Hepatocyte (in vitro differentiated cells): ENCODE measurements around the gene TCF7.
A peak's percentile ranks its signal among the peaks of the same experiment; 100 is the strongest.

Experiments
- EZH2 ChIP-seq: fragments of 200-600 bp; sonication (generic); IDR thresholded peaks from 2 replicates; pipeline ENCODE4 v1.6.1; 2016; ENCODE audit warnings: antibody characterized with exemption, mild to moderate bottlenecking, borderline replicate concordance
- EZH2phosphoT487 ChIP-seq: fragments of 200-600 bp; sonication (generic); IDR thresholded peaks from one replicate; pipeline ENCODE4 v1.6.1; 2018; ENCODE audit warnings: antibody characterized with exemption, mild to moderate bottlenecking, low read depth, moderate library complexity; ENCODE audit not compliant: unreplicated experiment, severe bottlenecking
- TF ChIP-seq, protein P1 (sequence below): fragments of 200-600 bp; sonication (generic); IDR thresholded peaks from 2 replicates; pipeline ENCODE4 v1.5.1; 2016; ENCODE audit warnings: antibody characterized with exemption, mild to moderate bottlenecking; ENCODE audit not compliant: poor library complexity

- TF ChIP-seq, protein P1, sequence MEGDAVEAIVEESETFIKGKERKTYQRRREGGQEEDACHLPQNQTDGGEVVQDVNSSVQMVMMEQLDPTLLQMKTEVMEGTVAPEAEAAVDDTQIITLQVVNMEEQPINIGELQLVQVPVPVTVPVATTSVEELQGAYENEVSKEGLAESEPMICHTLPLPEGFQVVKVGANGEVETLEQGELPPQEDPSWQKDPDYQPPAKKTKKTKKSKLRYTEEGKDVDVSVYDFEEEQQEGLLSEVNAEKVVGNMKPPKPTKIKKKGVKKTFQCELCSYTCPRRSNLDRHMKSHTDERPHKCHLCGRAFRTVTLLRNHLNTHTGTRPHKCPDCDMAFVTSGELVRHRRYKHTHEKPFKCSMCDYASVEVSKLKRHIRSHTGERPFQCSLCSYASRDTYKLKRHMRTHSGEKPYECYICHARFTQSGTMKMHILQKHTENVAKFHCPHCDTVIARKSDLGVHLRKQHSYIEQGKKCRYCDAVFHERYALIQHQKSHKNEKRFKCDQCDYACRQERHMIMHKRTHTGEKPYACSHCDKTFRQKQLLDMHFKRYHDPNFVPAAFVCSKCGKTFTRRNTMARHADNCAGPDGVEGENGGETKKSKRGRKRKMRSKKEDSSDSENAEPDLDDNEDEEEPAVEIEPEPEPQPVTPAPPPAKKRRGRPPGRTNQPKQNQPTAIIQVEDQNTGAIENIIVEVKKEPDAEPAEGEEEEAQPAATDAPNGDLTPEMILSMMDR: peak; percentile 71
- TF ChIP-seq EZH2 (no peak), EZH2phosphoT487 (no peak)
Measured at GRCh38 chr5:134140530-134141201, 26.2 kb downstream of the TCF7 start.
